SK-MEL-5 (cell line): Measurements from ENCODE around the gene NAMPT. TPM values are rescaled to one million over a fixed set of nuclear protein-coding genes. Genes with fewer than 3 reads are reported as not detected.
A peak's percentile ranks its signal among the peaks of the same experiment; 100 is the strongest.
"Not testable (repeated sequence)": the region's sequence is repeated elsewhere in the genome, so short reads cannot be mapped to it uniquely, and the experiment has no call there.

ENCODE experiments used
- DNase-seq: peaks from one replicate; pipeline ENCODE4 v3.0.0-alpha.2; 2016; ENCODE audit warnings: low read depth, low spot score
- in situ Hi-C: cut with HindIII; loops from 2 replicates; pipeline ENCODE4 v1.10.0; 2016; ENCODE audit warnings: low sequenced_read_pairs, high pct_unique_total_duplicates, low pct_unique_long_range_greater_than_20kb
- total RNA-seq: library from RNA; depleted of rRNA; stranded (reverse); fragments of >200 nt; shearing (Covaris generic); gene quantifications from 2 replicates; pipeline ENCODE4 v1.2.3, GENCODE V29; 2014

The NAMPT gene
- total RNA-seq, 1 experiment from 2014 or later: 206 TPM

DNA sequence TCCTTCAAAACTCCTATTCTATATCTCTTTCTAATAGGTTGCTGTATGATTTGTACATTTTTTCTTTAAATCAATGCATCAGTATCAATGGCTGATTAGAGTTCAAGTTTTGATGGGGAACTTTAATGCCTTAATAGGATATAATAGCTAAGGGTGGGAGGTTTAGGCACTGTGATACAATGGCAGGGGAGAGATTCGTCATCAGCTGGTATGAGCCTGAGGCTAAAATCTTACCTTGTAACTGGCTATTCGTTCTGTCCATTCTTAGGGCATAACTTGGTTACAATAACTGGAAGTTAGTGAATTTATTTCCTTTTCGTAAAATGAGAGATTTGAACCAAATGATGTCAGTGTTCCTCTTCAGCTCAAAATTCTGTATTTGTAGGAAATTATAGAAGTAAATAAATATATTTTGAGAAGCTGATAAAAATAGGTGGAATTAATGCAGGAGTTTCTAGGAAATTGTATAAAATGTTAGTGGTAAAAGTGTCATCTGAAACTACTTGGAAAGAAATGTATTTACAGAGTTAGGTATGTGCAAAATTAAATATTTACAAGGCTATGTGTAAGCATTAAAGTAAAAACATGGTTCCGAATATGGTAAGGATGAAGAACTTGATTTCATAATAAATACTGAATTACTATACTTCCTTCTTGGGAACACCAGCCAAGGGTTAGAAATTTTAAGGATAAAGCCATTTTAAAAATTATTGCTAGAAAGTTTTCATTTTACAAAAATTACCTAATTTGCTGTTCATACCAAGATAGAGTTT lies 27.5 kb upstream of the NAMPT start:
- in situ Hi-C loops: no loop called here
- DNase-seq: no peak

GRCh38 chr7:106309362-106309761 lies 24.6 kb upstream of the NAMPT start:
- no peak for DNase-seq
- in situ Hi-C loops: no loop called here

GRCh38 chr7:106306256-106306655 lies 21.5 kb upstream of the NAMPT start:
- no peak for DNase-seq
- in situ Hi-C loops: no loop called here

DNA sequence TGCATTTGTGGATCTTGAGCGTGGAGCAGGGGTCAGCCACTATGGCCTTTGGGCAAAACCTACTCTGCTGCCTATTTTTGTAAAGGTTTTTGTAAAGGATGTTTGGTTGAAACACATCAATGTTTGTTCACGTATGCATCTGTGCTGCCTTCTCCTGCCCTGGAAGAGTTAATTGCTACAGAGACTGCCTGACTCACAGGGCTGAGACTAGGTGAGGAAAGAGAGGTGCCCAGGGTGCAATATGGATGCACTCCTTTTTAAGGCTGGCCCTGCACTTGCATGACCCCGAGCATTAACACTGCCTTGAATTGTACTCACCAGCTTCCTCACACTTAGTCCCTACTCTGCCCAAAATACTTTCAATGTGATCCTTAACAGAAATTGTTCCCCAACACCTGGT lies 20.9 kb upstream of the NAMPT start:
- no peak for DNase-seq
- in situ Hi-C loops: no loop called here

GRCh38 chr7:106304568-106304967 lies 19.8 kb upstream of the NAMPT start:
- DNase-seq: no peak
- in situ Hi-C loops: no loop called here

GRCh38 chr7:106298631-106299030 lies 13.8 kb upstream of the NAMPT start:
- DNase-seq, in situ Hi-C loops: not testable (repeated sequence)

DNA sequence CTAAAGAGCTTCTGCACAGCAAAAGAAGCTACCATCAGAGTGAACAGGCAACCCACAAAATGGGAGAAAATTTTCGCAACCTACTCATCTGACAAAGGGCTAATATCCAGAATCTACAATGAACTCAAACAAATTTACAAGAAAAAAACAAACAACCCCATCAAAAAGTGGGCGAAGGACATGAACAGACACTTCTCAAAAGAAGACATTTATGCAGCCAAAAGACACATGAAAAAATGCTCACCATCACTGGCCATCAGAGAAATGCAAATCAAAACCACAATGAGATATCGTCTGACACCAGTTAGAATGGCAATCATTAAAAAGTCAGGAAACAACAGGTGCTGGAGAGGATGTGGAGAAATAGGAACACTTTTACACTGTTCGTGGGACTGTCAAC lies 13.4 kb upstream of the NAMPT start:
- in situ Hi-C loops: not testable (repeated sequence)

DNA sequence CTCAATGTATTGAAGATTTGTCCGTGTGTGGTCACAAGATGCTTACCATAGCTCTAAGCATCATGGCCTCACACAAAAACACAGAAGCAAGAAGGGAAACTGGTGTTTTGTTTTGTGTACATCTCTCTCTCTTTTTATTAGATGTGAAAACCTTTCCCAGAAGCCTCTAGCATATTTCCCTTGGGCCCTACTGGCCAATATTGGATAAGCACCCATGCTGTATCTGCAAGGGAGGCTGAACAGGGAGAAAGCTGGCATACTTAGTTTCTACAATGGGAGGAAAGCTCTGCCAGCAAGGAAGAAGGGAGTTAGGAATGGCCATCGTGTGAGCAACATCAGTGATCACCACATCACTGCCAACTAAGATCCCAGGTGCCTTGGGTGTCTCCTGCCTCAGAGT lies 9.6 kb upstream of the NAMPT start:
- peak; percentile 21 for DNase-seq
- in situ Hi-C loops: no loop called here

More for the DNA sequence above, 13.4 kb upstream of the NAMPT start:
- not testable (repeated sequence) for DNase-seq

GRCh38 chr7:106291247-106291646 lies 6.5 kb upstream of the NAMPT start:
- in situ Hi-C loops: no loop called here
- DNase-seq: no peak

- in situ Hi-C loops: no loop called here
Observed at GRCh38 chr7:106290319-106290718, 5.5 kb upstream of the NAMPT start.

GRCh38 chr7:106289848-106290247 lies 5.1 kb upstream of the NAMPT start:
- DNase-seq: no peak
- in situ Hi-C loops: no loop called here

More at GRCh38 chr7:106290319-106290718, 5.5 kb upstream of the NAMPT start:
- no peak for DNase-seq

GRCh38 chr7:106288263-106288662 lies 3.5 kb upstream of the NAMPT start:
- no peak for DNase-seq
- in situ Hi-C loops: no loop called here

DNA sequence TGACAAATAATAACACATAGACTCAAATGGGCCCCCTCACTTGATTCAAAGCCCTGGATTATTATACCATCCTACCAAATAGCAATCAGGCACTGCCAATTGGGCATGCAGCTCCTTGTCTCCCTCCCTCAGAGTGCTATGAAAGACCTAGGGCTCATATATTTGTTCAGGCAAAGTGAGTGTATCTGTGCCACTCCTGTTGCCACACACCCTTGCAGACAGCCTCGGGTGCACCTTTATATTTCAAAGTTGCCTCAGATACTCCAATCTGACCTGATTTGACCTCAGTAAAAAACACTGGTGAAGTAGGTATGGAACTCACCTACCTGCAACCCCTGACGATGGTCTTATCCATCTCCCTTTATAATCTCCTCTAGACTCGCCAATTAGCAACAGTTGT lies 3.0 kb upstream of the NAMPT start:
- no peak for DNase-seq
- in situ Hi-C loops: no loop called here

- DNase-seq: no peak
- in situ Hi-C loops: no loop called here
Observed at GRCh38 chr7:106285855-106286492, 1.2 kb upstream of the NAMPT start.

- in situ Hi-C loops: no loop called here
- peak; percentile 99 for DNase-seq
Observed at GRCh38 chr7:106285051-106285854, 470 bp upstream of the NAMPT start.

DNA sequence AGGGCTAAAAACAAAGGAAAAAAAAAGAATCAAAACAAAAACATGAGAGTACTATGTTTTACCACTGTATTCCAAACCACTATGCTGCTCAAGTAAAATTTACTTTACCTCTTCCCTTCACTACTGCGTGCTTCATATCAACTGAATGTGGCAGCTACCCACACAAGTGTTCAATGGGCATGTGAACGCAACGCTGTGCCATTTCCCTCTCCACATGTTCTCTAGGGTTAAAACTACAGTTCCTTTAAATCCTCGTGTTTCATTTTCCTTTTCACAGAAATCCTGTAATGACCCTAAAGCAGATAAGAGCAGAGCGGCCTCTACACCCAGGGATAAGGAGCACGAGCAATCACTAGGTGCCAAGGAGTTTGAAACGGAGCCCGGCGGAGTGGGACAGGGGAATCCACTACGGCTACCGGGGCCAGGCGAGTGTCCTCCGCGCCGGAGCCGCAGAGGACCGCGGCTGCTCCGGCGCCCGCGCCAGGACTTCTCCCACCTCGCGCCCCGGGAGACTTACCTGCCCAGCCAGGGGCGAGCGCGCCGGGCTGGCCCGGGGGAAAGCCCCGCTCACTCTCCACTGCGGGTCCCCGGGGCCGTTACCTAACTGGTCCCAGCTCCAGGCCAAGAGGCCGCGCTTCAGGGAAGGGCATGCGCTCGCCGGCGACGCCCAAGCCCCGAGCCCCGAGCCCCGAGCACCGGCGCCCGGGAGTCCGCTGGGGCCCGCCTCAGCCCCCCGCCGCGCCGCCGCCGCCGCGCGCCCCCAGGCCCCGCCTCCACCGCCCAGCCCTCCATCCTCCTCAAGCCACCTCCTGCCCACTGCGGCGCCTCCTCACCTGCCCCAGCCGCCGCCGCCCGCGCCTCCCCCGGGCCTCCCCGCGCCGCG lies 711 bp downstream of the NAMPT start:
- peak; percentile 68 for DNase-seq
- in situ Hi-C loops: no loop called here

DNA sequence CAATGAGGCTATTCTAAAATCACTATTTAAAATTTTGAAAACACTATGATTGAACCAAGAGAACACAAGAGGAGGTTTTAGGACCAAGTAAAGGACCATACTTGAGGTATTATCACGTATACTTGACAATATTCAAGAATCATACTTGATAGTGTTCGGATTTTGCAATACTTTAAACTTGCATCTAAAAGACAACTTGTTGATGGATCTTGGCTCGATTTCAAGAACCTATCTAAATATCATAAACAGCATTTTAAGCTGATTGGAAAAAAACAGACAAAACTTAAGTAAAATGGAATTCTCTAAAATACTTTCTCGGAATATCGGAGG lies 1.3 kb downstream of the NAMPT start:
- DNase-seq: no peak

DNA sequence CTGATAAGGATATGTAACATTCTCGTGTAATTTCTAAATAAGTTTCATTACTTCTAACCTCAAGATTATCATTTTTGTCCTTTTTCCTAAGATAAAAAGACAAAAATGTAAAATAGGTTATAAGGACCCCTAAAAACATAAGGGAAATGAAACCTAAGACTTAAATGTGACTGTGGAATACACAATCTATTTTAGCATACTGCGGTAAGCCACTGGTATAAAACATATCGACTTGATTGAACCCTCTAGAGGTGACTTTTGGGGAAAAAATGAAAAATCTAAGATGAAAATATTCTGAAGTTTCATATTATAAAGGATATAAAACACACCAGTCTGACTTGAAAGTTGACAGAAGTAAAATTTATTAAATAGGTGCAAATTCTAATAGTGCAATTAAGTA lies 1.9 kb downstream of the NAMPT start:
- DNase-seq: no peak
- in situ Hi-C loops: no loop called here

More for the DNA sequence above, 1.3 kb downstream of the NAMPT start:
- in situ Hi-C loops: no loop called here
